GM23338 (cell line): ENCODE results near the gene COA4. TPM values are rescaled to one million over a fixed set of nuclear protein-coding genes. Genes with fewer than 3 reads are reported as not detected.
A peak's percentile ranks its signal among the peaks of the same experiment; 100 is the strongest.

Source experiments
- ATAC-seq: fragments of 200-7000 bp; cut with Tn5 transposase; 3 replicates; pipeline ENCODE4 v1.9.1; 2020
- DNase-seq: peaks from one replicate; pipeline ENCODE4 v3.0.0-alpha.2; 2015; ENCODE audit warnings: low spot score
- H2AFZ ChIP-seq: fragments of 200-600 bp; sonication (generic); 2 replicates; pipeline ENCODE4 v1.8.0; 2016; ENCODE audit warnings: antibody characterized with exemption, mild to moderate bottlenecking, moderate library complexity
- H3F3A ChIP-seq: fragments of 200-600 bp; sonication (generic); replicated peaks from 2 replicates; pipeline ENCODE4 v1.8.0; 2017; ENCODE audit warnings: antibody characterized with exemption, mixed run types, low read depth
- H3K27ac ChIP-seq: fragments of 200-600 bp; sonication (generic); 2 replicates; pipeline ENCODE4 v1.6.1; 2016; ENCODE audit warnings: low read depth
- H3K27me3 ChIP-seq: fragments of 200-600 bp; sonication (generic); 2 replicates; pipeline ENCODE4 v1.8.0; 2016; ENCODE audit warnings: mild to moderate bottlenecking, mixed run types, moderate library complexity; ENCODE audit not compliant: insufficient read depth
- H3K36me3 ChIP-seq: fragments of 200-600 bp; sonication (generic); 2 replicates; pipeline ENCODE4 v1.8.0; 2016; ENCODE audit warnings: mild to moderate bottlenecking; ENCODE audit not compliant: insufficient read depth
- H3K4me1 ChIP-seq: fragments of 200-600 bp; sonication (generic); 2 replicates; pipeline ENCODE4 v1.8.0; 2016; ENCODE audit warnings: mild to moderate bottlenecking, moderate library complexity; ENCODE audit not compliant: insufficient read depth
- H3K4me2 ChIP-seq: fragments of 200-600 bp; sonication (generic); 2 replicates; pipeline ENCODE4 v1.7.1; 2017; ENCODE audit warnings: mixed run types
- H3K4me3 ChIP-seq: fragments of 200-600 bp; sonication (generic); 2 replicates; pipeline ENCODE4 v1.6.1; 2016; ENCODE audit warnings: mixed run types
- H3K79me2 ChIP-seq: fragments of 200-600 bp; sonication (generic); replicated peaks from 2 replicates; pipeline ENCODE4 v1.8.0; 2017; ENCODE audit warnings: mild to moderate bottlenecking; ENCODE audit not compliant: insufficient read depth
- H3K9me2 ChIP-seq: fragments of 200-600 bp; sonication (generic); 2 replicates; pipeline ENCODE4 v1.8.0; 2017; ENCODE audit not compliant: insufficient read depth
- H4K20me1 ChIP-seq: fragments of 200-600 bp; sonication (generic); replicated peaks from 2 replicates; pipeline ENCODE4 v1.8.0; 2017; ENCODE audit warnings: mild to moderate bottlenecking; ENCODE audit not compliant: insufficient read depth
- H3K27ac Mint-ChIP-seq: 2 replicates; pipeline ENCODE4 v1.8.0; 2020; ENCODE audit warnings: inconsistent platforms, mild to moderate bottlenecking, moderate library complexity, mixed read lengths
- H3K27me3 Mint-ChIP-seq: 3 replicates; pipeline ENCODE4 v1.8.0; 2022; ENCODE audit warnings: low read depth, mild to moderate bottlenecking, moderate library complexity, mixed read lengths, inconsistent platforms; ENCODE audit not compliant: insufficient read depth, poor library complexity
- H3K36me3 Mint-ChIP-seq: 3 replicates; pipeline ENCODE4 v1.8.0; 2021; ENCODE audit warnings: low read depth, mild to moderate bottlenecking, inconsistent platforms, moderate library complexity, mixed read lengths
- H3K4me1 Mint-ChIP-seq: 3 replicates; pipeline ENCODE4 v1.8.0; 2020; ENCODE audit warnings: mild to moderate bottlenecking, inconsistent platforms, mixed read lengths
- H3K4me3 Mint-ChIP-seq: 3 replicates; pipeline ENCODE4 v1.8.0; 2021; ENCODE audit warnings: moderate library complexity, mild to moderate bottlenecking, inconsistent platforms, mixed read lengths
- H3K9me3 Mint-ChIP-seq: 3 replicates; pipeline ENCODE4 v1.8.0; 2020; ENCODE audit warnings: moderate library complexity, mild to moderate bottlenecking, inconsistent platforms, mixed read lengths
- EZH2phosphoT487 ChIP-seq: fragments of 200-600 bp; sonication (generic); IDR thresholded peaks from one replicate; pipeline ENCODE4 v1.8.1; 2018; ENCODE audit warnings: antibody characterized with exemption; ENCODE audit not compliant: unreplicated experiment
- JUNB ChIP-seq: IDR thresholded peaks from one replicate; pipeline ENCODE4 v1.6.1; 2016; ENCODE audit warnings: antibody characterized with exemption; ENCODE audit not compliant: unreplicated experiment
- POLR2AphosphoS5 ChIP-seq: IDR thresholded peaks from 2 replicates; pipeline ENCODE4 v1.6.1; 2016; ENCODE audit warnings: antibody characterized with exemption, low read depth
- ZNF114 ChIP-seq: fragments of 250-450 bp; sonication (Bioruptor Pico); IDR thresholded peaks from 2 replicates; pipeline ENCODE4 v1.5.0; 2020; ENCODE audit warnings: mild to moderate bottlenecking, moderate library complexity
- polyA plus RNA-seq: library from polyadenylated mRNA; unstranded; fragments of >200 nt; fragmentation: Nextera tagmentation; extraction: Ambion mirVana; gene quantifications from 2 replicates; pipeline ENCODE4 v1.2.1, GENCODE V29; 2016
- total RNA-seq: library from RNA; depleted of rRNA; stranded (reverse); fragments of >200 nt; shearing (Covaris generic); gene quantifications from 2 replicates; pipeline ENCODE4 v1.2.3, GENCODE V29; 2014
- TF ChIP-seq, protein P1 (sequence below): fragments of 250-450 bp; sonication (Bioruptor Pico); IDR thresholded peaks from 2 replicates; pipeline ENCODE4 v1.5.0; 2020; ENCODE audit warnings: mild to moderate bottlenecking, moderate library complexity
- TF ChIP-seq, protein P2 (sequence below): IDR thresholded peaks from 2 replicates; pipeline ENCODE4 v1.6.1; 2016; ENCODE audit warnings: antibody characterized with exemption

Gene COA4
- total and polyA plus RNA-seq, 2 experiments from 2014 or later, result 168 to 174 TPM

- TF ChIP-seq, protein P1, sequence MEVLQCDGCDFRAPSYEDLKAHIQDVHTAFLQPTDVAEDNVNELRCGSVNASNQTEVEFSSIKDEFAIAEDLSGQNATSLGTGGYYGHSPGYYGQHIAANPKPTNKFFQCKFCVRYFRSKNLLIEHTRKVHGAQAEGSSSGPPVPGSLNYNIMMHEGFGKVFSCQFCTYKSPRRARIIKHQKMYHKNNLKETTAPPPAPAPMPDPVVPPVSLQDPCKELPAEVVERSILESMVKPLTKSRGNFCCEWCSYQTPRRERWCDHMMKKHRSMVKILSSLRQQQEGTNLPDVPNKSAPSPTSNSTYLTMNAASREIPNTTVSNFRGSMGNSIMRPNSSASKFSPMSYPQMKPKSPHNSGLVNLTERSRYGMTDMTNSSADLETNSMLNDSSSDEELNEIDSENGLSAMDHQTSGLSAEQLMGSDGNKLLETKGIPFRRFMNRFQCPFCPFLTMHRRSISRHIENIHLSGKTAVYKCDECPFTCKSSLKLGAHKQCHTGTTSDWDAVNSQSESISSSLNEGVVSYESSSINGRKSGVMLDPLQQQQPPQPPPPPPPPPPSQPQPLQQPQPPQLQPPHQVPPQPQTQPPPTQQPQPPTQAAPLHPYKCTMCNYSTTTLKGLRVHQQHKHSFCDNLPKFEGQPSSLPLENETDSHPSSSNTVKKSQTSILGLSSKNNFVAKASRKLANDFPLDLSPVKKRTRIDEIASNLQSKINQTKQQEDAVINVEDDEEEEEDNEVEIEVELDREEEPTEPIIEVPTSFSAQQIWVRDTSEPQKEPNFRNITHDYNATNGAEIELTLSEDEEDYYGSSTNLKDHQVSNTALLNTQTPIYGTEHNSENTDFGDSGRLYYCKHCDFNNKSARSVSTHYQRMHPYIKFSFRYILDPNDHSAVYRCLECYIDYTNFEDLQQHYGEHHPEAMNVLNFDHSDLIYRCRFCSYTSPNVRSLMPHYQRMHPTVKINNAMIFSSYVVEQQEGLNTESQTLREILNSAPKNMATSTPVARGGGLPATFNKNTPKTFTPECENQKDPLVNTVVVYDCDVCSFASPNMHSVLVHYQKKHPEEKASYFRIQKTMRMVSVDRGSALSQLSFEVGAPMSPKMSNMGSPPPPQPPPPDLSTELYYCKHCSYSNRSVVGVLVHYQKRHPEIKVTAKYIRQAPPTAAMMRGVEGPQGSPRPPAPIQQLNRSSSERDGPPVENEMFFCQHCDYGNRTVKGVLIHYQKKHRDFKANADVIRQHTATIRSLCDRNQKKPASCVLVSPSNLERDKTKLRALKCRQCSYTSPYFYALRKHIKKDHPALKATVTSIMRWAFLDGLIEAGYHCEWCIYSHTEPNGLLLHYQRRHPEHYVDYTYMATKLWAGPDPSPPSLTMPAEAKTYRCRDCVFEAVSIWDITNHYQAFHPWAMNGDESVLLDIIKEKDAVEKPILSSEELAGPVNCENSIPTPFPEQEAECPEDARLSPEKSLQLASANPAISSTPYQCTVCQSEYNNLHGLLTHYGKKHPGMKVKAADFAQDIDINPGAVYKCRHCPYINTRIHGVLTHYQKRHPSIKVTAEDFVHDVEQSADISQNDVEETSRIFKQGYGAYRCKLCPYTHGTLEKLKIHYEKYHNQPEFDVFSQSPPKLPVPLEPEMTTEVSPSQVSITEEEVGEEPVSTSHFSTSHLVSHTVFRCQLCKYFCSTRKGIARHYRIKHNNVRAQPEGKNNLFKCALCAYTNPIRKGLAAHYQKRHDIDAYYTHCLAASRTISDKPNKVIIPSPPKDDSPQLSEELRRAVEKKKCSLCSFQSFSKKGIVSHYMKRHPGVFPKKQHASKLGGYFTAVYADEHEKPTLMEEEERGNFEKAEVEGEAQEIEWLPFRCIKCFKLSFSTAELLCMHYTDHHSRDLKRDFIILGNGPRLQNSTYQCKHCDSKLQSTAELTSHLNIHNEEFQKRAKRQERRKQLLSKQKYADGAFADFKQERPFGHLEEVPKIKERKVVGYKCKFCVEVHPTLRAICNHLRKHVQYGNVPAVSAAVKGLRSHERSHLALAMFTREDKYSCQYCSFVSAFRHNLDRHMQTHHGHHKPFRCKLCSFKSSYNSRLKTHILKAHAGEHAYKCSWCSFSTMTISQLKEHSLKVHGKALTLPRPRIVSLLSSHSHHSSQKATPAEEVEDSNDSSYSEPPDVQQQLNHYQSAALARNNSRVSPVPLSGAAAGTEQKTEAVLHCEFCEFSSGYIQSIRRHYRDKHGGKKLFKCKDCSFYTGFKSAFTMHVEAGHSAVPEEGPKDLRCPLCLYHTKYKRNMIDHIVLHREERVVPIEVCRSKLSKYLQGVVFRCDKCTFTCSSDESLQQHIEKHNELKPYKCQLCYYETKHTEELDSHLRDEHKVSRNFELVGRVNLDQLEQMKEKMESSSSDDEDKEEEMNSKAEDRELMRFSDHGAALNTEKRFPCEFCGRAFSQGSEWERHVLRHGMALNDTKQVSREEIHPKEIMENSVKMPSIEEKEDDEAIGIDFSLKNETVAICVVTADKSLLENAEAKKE (CRISPR knock-in tag), result no peak
- no peak for TF ChIP-seq JUNB
- no peak for TF ChIP-seq ZNF114 (CRISPR knock-in tag)
- TF ChIP-seq, protein P2, sequence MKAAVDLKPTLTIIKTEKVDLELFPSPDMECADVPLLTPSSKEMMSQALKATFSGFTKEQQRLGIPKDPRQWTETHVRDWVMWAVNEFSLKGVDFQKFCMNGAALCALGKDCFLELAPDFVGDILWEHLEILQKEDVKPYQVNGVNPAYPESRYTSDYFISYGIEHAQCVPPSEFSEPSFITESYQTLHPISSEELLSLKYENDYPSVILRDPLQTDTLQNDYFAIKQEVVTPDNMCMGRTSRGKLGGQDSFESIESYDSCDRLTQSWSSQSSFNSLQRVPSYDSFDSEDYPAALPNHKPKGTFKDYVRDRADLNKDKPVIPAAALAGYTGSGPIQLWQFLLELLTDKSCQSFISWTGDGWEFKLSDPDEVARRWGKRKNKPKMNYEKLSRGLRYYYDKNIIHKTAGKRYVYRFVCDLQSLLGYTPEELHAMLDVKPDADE, result no peak
- TF ChIP-seq EZH2phosphoT487, result no peak
Measured at GRCh38 chr11:73870261-73870660, 6.4 kb downstream of the COA4 start (continued).

- Histone ChIP-seq H3K27ac (peak overlapping the region; percentile 65), H3F3A (peaks cover 10% of the 10 kb centered on the region), H3K4me1 (peaks cover 13% of the 10 kb centered on the region), H2AFZ (no peak overlapping the region), H3K4me2 (no peak overlapping the region), H3K79me2 (peaks cover 11% of the 10 kb centered on the region), H3K36me3 (peaks cover 15% of the 10 kb centered on the region), H4K20me1 (peaks cover 14% of the 10 kb centered on the region), H3K27me3 (no peaks in the 10 kb centered on the region), H3K9me2 (no peaks in the 10 kb centered on the region), H3K4me3 (no peak overlapping the region)
- Mint-ChIP-seq H3K9me3 (no peaks in the 10 kb centered on the region), H3K27me3 (peaks cover 2% of the 10 kb centered on the region), H3K27ac (peak overlapping the region; percentile 14; the same call in 1 of the 2 replicates), H3K4me3 (no peak overlapping the region), H3K36me3 (peaks cover 36% of the 10 kb centered on the region), H3K4me1 (peaks cover 4% of the 10 kb centered on the region)
- no peak; the same call in 2 of the 3 replicates for ATAC-seq
- DNase-seq, result no peak
- TF ChIP-seq, protein P2, result no peak
- TF ChIP-seq POLR2AphosphoS5, result peak; percentile 18
Measured at GRCh38 chr11:73869332-73869949, 7.2 kb downstream of the COA4 start.
